GM12875 (cell line): Measurements from ENCODE around the gene FZD10.

Experiments
- H3K4me3 ChIP-seq: one replicate; pipeline ENCODE4 v1.5.1; 2011; ENCODE audit warnings: low read depth, low read length, control low read depth
- TF ChIP-seq, protein P1 (sequence below): IDR thresholded peaks from 2 replicates; pipeline ENCODE4 v1.5.1; 2011; ENCODE audit warnings: low read depth, mild to moderate bottlenecking, control low read depth, inconsistent platforms, low read length, moderate library complexity, borderline replicate concordance; ENCODE audit not compliant: insufficient read depth

The FZD10 gene

DNA sequence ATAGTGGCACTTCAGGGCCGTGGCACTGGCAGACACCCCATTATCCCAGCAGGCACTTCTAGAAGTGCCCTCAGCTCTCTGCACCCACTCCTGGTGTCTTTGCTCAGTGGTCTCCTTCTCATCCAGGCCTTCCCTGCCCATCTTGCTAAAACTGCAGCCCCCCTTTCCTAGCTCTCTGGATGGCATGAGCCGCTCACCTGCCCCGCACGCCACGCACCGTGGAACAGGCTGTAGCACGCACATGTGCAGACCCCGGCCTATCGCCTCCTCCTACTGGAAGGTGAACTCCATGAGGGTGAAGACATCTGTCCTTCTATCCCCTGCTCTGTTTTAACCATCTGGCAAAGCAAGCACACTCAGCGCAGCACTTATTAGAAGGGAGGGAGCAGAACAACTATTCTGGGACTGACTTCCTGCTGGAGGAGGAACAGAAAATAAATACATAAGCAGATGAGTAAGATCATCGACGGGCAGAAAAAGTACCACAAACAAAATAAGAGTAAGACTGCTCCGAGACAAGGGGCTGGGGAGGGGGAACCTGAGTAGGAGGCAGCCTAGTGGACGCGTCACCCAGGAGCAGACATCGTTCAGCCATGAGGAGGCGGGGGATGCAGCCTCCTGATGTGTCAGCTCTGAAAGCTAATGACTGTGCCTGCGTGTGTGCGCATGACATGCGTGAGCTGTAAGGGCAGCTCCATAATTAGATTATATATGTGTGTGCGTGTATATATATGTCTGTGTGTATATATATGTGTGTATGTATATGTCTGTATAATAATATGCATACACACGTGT, 7.8 kb upstream of the FZD10 start:
- TF ChIP-seq, protein P1, sequence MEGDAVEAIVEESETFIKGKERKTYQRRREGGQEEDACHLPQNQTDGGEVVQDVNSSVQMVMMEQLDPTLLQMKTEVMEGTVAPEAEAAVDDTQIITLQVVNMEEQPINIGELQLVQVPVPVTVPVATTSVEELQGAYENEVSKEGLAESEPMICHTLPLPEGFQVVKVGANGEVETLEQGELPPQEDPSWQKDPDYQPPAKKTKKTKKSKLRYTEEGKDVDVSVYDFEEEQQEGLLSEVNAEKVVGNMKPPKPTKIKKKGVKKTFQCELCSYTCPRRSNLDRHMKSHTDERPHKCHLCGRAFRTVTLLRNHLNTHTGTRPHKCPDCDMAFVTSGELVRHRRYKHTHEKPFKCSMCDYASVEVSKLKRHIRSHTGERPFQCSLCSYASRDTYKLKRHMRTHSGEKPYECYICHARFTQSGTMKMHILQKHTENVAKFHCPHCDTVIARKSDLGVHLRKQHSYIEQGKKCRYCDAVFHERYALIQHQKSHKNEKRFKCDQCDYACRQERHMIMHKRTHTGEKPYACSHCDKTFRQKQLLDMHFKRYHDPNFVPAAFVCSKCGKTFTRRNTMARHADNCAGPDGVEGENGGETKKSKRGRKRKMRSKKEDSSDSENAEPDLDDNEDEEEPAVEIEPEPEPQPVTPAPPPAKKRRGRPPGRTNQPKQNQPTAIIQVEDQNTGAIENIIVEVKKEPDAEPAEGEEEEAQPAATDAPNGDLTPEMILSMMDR, result no peak
- H3K4me3 ChIP-seq, result no peak overlapping the region

DNA sequence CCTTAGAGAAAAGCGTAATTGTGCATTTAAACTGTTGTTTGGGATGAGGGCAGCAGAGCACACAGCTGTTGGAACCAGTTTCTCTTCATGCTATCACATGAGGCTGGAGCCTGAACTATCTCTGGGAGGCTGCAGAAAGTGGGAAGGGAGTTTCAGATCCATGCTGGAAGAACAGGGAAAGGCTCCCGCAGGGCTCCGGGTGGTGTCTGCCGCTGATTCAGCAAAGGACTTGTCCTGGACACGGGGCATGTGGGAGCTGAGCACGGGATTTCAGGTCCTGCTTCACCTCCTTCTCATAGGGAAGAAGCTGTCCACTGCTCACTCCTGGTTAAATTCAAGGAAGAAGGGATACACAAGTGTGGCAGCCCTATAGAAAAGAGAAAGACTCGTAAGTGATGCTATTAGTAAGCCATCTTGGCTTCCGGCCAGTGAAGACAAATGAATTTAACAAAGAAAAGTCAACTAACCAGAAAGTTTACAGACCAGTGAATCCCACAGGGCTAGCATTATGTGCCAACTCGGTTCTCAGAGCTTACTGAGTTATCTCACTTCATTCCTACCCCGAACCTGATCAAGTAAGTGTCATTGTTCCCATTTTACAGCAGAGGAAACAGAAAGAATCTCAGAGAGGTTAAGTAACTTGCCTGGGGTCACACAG, 6.7 kb upstream of the FZD10 start:
- H3K4me3 ChIP-seq, result no peak overlapping the region
- TF ChIP-seq, protein P1, result no peak

DNA sequence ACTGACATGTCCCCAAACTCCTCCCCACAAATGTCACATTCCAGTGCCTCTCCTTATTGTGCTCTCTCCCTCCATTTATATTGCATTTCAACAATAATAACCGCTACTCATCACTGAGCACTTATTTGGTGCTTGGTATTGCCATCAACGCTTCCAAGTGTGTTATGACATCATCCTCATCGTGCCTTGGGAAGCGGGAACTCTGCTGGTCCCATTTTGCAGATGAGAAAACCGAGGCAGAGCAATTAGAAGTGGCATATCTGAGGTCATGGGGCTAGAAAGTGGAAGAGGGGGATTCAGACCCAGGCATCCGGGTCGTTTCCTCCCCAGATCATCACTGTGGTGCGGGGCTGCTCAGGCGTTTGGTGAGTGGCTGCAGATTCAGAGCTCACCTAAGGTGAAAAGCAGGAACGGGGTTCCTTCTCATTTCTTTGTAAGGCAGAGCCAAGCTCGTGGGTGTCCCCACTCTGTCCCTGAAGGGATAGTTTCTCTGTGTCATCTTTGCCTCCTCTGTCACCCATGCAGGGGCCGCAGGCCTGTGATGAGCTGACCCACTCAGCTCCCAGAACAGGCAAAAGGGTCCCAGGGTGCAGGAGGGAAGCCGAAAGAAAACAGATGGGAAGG, 5.5 kb upstream of the FZD10 start:
- H3K4me3 ChIP-seq, result no peak overlapping the region
- TF ChIP-seq, protein P1, result no peak

DNA sequence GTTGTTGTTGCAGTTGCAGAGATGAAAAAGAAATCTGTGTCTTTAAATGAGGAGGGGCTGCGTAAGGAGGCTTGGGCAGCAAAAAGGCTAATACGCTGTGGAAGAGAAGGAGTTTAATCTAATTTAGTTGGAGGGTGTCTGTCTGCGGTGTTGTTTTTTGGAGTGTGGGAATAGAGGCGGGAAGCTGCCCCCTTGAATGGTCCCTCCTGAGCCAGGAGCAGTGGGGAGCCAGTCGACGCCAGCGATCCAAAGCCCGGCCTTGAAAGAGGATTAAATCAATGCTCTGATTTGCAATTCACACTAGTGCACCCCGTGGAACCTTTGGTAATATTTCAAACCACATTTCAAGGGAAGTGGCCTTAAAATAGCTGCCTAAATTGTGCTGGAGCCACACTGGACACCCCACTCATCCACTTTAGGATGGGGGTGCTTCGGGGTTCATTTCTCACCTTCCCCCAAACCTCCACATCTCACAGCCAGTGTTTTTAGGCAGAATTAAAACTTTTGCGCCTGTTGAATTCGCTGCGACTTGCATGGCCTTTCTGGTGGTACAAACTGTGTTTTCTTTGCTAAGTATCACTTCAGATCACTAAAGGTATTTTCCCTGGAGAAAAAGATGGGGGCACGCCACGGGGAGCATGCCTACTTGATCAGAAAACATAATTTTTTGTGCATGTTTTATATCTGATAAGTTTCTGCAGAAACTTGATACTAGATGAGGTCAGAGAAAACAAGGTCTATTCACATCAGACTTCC, 4.1 kb upstream of the FZD10 start:
- no peak overlapping the region for H3K4me3 ChIP-seq

DNA sequence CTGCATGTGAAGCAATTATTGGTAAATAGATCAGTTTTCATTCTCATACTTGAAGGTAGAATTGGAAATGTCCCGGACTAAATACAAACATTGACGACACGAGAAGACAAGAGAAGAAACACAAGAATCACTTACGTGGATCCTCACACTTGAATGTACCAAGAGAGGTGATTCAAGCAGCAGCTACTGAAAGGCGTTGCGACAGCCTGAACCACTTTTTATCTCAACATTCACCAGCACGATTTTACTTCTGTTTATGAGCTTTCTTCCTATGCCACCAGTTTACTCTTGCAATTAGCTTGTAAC, 3.6 kb upstream of the FZD10 start:
- TF ChIP-seq, protein P1, result no peak
- H3K4me3 ChIP-seq, result no peak overlapping the region

More for the DNA sequence above, 4.1 kb upstream of the FZD10 start:
- TF ChIP-seq, protein P1, result no peak

DNA sequence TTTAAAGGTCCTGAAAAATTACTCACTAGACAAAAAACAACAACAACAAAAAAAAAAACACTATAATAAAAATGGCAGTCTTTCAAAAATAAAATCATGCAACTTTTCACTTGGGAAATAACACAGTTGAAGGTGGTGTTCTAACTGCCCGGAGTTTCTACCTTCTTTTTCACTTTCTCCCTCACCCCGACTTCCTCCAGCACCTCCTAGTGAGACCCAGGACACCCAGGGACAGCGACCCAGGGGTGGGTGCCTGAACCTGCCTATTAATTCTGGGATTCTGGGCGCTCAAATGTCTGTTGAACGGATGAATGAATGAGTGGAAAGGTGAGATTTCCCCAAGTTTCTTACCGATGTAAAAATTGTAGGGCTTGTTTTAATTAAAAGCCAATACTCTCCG, 2.0 kb upstream of the FZD10 start:
- H3K4me3 ChIP-seq, result no peak overlapping the region
- TF ChIP-seq, protein P1, result no peak
